Right ventricle myocardium inferior (tissue), 1 donor: ENCODE results near the gene PARD6A. TPM values are rescaled to one million over a fixed set of nuclear protein-coding genes. Genes with fewer than 3 reads are reported as not detected.

ENCODE experiments used
- ATAC-seq: fragments of 200-7000 bp; cut with Tn5 transposase; one replicate; pipeline ENCODE4 v1.9.1; 2020; ENCODE audit warnings: mild to moderate bottlenecking, moderate library complexity
- DNase-seq: peaks from one replicate; pipeline ENCODE4 v3.0.0; 2021; ENCODE audit errors: missing footprints
- intact Hi-C: fragments of 100-400 bp; cut with DNase I; formaldehyde crosslinking; loops from one replicate; pipeline ENCODE4 v1.11.0; 2022
- long read RNA-seq: library from polyadenylated mRNA; unstranded; transcript quantifications from one replicate; pipeline ENCODE4 v2.0.0, GENCODE V29; 2021
- total RNA-seq: library from RNA; stranded (reverse); fragmentation: NEBNext Ultra II Directional; extraction: Animal tissue kit (Norgen Biotek cat#: 25700); gene quantifications from one replicate; pipeline ENCODE4 v1.2.1, GENCODE V29; 2021
- donor health status: DM: no; HTN: yes; CAD: no; lungs with severe emphysema.

Gene PARD6A, protein sequence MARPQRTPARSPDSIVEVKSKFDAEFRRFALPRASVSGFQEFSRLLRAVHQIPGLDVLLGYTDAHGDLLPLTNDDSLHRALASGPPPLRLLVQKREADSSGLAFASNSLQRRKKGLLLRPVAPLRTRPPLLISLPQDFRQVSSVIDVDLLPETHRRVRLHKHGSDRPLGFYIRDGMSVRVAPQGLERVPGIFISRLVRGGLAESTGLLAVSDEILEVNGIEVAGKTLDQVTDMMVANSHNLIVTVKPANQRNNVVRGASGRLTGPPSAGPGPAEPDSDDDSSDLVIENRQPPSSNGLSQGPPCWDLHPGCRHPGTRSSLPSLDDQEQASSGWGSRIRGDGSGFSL
- 3.7 TPM for total RNA-seq
- long read RNA-seq, partial matches to known transcripts = 0 of 4 reads
- long read RNA-seq, other reads (novel, unspliced or antisense) = 0 of 4 reads

GRCh38 chr16:67660564-67661028 is at the start of gene PARD6A:
PARD6A (plus strand) TSS chr16:67660960; CDS start chr16:67661039, 79 bp downstream.
- intact Hi-C loops = no loop called here
- ATAC-seq (peak; percentile 92), DNase-seq (peak; percentile 98)

GRCh38 chr16:67613808-67614207 is 47.0 kb upstream of the PARD6A start:
- no peak for ATAC-seq
- intact Hi-C loops = no loop called here

GRCh38 chr16:67628216-67628615 is 32.5 kb upstream of the PARD6A start:
- intact Hi-C loops = no loop called here
- DNase-seq (no peak), ATAC-seq (no peak)

More at GRCh38 chr16:67613808-67614207, 47.0 kb upstream of the PARD6A start:
- DNase-seq = no peak

DNA sequence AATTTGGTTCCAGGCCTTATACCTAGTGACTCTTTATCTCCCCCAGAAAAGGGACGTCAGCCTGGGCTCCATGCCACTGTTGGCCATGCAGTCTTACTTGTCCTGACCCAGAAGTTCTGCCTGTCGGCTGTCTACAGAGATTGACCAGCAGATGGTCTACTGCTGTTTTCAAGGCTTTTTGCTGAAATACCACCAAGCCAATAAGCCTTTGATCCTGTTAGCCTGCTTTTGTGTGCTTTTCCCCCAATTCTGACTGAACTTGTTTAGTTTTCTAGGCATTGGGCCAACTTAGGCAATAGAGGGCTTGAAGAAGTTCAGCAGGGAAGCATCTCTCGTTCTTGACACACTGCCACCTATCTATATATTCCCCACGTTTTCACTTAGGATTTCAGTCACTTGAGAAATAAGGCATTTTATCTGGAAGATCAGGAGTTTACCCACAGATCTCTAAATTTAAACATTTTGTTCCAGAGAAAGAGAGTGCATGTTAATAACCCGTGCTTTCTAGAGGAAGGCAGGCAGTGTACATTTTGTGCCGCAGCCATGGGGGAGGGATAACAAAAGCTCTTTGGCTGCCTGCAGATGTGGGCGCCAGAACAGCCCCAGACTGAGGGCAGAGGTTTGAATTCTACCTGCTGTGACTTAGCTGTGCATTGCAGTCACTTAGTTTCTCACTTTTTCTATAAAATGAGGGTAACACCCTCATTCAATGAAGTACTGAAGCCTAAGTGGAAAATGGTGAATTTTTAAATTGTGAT is 28.2 kb upstream of the PARD6A start:
- DNase-seq (no peak), ATAC-seq (peak; percentile 79)
- intact Hi-C loops = no loop called here

DNA sequence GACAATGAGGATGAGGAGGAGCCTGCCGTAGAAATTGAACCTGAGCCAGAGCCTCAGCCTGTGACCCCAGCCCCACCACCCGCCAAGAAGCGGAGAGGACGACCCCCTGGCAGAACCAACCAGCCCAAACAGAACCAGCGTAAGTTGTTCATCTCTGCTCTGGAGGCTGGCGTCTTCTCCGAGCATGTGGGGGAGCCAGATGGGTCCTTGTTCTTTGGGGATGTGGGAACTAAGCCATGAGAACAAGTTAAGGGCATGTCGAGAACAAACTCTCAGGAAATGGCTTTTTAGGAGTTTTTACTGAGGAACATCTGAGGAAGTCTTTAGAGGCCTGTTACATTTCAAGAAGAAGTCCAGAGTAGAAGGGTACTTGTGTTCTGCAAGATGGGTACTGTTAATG is 24.0 kb upstream of the PARD6A start:
- ATAC-seq (no peak), DNase-seq (no peak)
- intact Hi-C loops = no loop called here

DNA sequence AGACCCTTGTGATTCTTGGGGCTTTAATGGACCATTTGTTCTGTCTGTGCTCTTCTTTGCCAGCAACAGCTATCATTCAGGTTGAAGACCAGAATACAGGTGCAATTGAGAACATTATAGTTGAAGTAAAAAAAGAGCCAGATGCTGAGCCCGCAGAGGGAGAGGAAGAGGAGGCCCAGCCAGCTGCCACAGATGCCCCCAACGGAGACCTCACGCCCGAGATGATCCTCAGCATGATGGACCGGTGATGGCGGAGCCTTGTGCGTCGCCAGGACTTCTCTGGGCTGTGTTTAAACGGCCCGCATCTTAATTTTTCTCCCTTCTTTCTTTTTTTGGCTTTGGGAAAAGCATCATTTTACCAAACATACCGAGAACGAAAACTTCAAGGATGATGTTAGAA is 23.1 kb upstream of the PARD6A start:
- intact Hi-C loops = no loop called here
- no peak for ATAC-seq
- no peak for DNase-seq

GRCh38 chr16:67641779-67642708 is 18.7 kb upstream of the PARD6A start:
- intact Hi-C loops = loop anchor here (2.0 kb wide), 1 partner anchor 79 kb away; the partner anchor contains the start of gene CTCF
- ATAC-seq = peak; percentile 91
- peak; percentile 82 for DNase-seq

GRCh38 chr16:67644038-67644437 is 16.7 kb upstream of the PARD6A start:
- intact Hi-C loops = loop anchor here (1.0 kb wide), 1 partner anchor 123 kb away; no protein-coding TSS in a partner anchor
- ATAC-seq (no peak), DNase-seq (no peak)

- peak; percentile 46 for DNase-seq
- intact Hi-C loops = no loop called here
- ATAC-seq = no peak
These were observed 15.2 kb upstream of the PARD6A start for GRCh38 chr16:67645397-67646121.

- ATAC-seq (no peak), DNase-seq (no peak)
- intact Hi-C loops = no loop called here
These were observed 13.6 kb upstream of the PARD6A start for GRCh38 chr16:67647111-67647651.

DNA sequence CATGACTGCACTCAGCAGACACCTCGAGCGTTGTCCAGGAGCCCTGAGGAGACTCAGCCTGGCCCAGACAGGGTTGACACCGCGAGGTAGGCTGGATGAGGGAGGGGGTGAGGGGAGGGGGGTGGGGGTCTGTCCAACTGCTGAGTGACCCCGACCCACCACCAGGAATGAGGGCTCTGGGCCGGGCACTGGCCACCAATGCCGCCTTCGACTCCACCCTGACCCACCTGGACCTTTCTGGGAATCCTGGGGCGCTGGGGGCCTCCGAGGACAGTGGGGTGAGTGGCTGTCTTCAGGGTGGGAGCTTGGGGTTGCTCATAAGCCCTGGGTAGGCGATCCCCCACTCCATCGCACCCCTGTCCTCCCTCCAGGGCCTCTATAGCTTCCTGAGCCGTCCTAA is 13.1 kb upstream of the PARD6A start:
- DNase-seq (no peak), ATAC-seq (no peak)
- intact Hi-C loops = no loop called here

DNA sequence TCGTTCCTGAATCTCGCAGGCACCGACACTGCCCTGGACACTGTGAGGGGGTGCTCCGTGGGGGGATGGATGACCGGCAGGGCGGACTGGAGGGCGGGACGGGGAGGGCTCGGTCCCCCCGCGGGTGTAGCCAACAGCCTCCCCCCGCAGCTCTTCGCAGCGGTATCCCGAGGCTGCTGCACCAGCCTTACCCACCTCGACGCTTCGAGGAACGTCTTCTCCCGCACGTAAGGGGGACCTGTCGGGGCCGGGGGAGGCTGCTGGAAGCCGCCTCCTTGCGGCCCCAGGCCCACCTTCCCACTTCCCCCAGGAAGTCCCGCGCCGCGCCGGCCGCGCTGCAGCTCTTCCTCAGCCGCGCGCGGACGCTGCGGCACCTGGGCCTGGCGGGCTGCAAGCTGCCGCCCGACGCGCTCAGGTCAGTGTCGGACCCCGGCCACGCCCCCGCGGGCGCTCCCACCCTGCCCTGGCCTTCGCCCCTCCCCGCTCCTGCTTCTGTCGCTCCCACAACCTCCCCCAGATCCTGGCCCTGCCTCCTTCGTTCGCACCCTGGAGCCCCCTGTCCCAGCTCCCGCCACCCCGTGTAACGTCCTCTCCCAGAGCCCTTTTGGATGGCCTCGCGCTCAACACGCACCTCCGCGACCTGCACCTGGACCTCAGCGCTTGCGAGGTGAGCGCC is 12.5 kb upstream of the PARD6A start:
- intact Hi-C loops = no loop called here
- DNase-seq (no peak), ATAC-seq (no peak)

- DNase-seq (no peak), ATAC-seq (no peak)
- intact Hi-C loops = no loop called here
These were observed 11.9 kb upstream of the PARD6A start for GRCh38 chr16:67648764-67649407.

DNA sequence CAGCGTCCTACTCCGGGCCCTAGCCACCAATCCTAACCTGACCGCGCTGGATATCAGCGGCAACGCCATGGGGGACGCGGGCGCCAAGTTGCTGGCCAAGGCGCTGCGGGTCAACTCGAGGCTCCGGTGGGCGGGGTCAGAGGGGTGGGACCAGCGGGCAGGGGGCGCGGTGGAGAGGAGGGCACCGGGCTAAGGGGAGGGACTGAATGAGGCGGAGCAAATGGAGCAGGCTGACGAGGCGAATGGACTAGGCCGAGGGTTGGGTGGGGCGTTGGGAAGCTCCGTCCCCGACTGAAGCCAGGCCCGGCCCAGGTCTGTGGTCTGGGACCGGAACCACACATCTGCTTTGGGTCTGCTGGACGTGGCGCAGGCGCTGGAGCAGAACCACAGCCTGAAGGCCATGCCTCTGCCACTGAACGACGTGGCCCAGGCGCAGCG is 11.2 kb upstream of the PARD6A start:
- intact Hi-C loops = no loop called here
- ATAC-seq (no peak), DNase-seq (no peak)

DNA sequence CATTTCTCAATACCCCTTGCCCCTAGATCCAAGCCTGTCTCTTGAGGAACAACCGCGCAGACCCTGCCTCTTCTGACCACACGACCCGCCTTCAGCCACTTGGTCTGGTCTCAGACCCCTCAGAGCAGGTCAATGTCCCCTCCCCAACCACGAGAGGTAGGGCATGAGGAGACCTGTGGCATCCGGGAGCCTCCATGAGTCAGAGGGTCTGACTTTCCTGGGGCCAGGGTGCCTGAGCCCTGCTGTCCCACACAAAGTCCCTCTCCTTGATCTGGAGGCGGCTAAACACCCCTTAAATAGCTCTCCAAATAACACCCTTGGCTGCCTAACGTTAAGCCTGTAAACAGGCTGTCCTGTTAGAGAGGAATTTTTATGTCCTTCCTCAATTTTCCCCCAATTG is 10.7 kb upstream of the PARD6A start:
- no peak for ATAC-seq
- intact Hi-C loops = no loop called here
- no peak for DNase-seq

- ATAC-seq = no peak
- DNase-seq = no peak
- intact Hi-C loops = no loop called here
These were observed 9.7 kb upstream of the PARD6A start for GRCh38 chr16:67651039-67651438.

DNA sequence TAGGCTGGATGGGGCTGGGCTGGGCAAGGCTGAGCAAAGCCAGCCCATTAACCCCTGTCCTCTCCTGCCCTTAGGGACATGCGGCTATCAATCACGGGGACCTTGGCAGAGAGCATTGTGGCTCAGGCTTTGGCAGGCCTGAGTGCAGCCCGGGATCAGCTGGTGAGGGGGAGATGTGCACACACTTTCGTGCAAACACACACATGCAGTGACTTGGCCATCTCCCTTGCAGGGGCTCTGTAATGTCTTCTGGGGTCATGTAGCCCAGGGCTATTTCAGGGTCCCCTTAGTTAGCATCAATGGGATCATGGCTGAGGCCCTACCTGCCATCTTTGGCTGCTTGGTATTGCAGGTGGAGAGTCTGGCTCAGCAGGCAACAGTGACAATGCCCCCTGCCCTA is 8.9 kb upstream of the PARD6A start:
- intact Hi-C loops = no loop called here
- ATAC-seq (no peak), DNase-seq (no peak)
